Hepatic stellate cell (primary cell): ENCODE data around the gene GNRH2.
"Not testable (repeated sequence)": the region's sequence is repeated elsewhere in the genome, so short reads cannot be mapped to it uniquely, and the experiment has no call there.

Experiments used
- DNase-seq: peaks from one replicate; pipeline ENCODE4 v3.0.0; 2011; ENCODE audit warnings: low spot score

GNRH2 gene

DNA sequence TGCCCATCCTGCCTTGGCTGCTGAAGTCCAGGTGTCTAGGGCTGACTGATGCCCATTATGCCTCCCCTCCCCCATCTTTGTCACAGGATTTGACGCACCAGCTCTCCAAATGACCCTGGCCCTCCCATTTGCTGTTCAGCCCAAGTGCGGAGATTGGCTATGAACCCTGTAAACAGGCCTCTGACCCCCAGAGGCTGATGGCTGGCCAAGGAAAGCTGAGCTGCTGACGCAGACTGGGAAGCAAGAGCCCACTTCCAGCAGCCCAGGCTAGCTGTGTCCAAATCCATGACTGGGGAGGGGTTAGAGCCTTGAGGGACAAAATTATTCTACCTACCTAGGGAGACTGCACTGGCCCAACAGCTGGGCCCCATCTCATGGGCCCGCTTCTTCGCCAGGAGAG, 797 bp upstream of the GNRH2 start:
- no peak for DNase-seq

DNA sequence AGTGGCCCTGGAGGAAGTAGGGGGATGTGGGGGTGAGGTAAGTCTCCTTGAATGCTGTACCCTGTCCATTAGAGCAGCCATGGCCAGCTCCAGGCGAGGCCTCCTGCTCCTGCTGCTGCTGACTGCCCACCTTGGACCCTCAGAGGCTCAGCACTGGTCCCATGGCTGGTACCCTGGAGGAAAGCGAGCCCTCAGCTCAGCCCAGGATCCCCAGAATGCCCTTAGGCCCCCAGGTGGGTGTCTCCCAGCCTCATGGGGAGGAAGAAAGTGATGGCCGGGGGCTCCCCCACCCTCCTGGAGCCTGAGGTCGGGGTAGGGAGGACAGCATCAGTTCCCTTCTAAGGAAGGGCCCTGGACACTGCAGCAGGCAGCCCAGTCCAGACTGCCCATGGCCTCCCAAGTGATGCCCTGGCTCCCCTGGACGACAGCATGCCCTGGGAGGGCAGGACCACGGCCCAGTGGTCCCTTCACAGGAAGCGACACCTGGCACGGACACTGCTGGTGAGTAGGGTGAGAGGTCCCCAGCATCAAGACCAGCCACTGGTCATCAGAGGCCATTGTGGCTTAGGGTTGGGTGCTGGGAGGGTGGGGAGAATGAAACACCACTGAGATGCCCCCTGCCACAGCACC, 1.0 kb downstream of the GNRH2 start:
- no peak for DNase-seq

DNA sequence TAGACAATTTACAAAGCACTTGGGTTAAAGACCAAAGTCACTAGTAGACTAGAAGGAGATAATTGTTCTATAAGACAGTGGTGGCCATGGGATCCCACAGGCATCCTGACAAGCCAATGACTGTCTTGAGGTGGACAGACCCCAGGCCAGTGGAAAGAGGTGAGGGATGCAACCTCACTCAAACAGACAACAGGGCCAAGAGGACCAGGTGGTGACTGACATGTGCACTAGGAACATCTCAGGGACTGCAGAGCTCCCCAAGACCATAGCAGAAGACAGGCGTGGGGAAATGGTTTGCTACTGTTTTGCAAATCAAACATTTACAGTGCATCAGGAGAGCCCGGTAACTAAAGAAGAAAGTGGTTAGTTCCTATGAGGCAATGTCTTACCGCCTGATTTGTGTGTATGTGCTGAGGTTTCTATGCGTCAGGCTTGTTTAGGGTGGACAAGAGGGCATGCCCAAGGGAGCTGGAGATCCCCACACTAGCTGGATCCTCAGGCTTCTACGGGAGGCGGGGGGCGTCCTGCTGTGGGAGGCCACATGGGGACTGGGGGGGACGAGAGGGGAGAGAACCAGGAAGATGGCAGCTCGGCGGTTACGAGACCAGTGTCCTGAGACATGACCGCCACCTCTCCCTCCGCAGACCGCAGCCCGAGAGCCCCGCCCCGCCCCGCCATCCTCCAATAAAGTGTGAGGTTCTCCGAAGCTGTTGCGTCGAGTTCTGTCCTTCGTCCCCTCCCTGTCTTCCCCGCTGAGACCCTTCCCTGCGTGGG, 1.8 kb downstream of the GNRH2 start:
- peak; percentile 88 for DNase-seq

DNA sequence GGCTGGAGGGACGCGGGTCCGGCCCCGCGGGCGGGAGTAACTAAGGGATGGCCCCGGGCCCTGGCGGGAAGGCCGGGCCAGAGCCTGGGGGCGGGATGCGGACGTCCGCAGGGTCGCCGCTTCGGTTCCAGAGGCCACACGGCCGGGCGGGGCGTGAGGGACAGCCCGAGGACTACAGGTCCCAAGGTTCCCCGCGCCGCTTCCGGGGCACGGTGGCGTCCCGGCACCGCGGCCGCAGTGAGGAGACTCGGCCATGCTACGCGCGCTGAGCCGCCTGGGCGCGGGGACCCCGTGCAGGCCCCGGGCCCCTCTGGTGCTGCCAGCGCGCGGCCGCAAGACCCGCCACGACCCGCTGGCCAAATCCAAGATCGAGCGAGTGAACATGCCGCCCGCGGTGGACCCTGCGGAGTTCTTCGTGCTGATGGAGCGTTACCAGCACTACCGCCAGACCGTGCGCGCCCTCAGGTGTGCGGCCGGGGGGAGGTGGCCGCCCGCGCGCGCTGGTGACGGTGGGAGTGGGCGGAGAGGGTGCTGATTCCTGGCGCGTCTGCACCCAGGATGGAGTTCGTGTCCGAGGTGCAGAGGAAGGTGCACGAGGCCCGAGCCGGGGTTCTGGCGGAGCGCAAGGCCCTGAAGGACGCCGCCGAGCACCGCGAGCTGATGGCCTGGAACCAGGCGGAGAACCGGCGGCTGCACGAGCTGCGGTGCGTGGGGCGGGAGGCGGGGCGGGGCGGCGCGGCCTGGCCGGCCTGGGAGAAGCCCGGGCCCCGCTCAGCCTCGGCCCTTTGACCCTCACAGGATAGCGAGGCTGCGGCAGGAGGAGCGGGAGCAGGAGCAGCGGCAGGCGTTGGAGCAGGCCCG, 2.6 kb downstream of the GNRH2 start, which contains the start of gene MRPS26:
Gene MRPS26 (plus strand): TSS at position 237 of the 861 bp plus-strand sequence. CDS start 17 bp downstream, at position 254.
- DNase-seq = peak; percentile 93

DNA sequence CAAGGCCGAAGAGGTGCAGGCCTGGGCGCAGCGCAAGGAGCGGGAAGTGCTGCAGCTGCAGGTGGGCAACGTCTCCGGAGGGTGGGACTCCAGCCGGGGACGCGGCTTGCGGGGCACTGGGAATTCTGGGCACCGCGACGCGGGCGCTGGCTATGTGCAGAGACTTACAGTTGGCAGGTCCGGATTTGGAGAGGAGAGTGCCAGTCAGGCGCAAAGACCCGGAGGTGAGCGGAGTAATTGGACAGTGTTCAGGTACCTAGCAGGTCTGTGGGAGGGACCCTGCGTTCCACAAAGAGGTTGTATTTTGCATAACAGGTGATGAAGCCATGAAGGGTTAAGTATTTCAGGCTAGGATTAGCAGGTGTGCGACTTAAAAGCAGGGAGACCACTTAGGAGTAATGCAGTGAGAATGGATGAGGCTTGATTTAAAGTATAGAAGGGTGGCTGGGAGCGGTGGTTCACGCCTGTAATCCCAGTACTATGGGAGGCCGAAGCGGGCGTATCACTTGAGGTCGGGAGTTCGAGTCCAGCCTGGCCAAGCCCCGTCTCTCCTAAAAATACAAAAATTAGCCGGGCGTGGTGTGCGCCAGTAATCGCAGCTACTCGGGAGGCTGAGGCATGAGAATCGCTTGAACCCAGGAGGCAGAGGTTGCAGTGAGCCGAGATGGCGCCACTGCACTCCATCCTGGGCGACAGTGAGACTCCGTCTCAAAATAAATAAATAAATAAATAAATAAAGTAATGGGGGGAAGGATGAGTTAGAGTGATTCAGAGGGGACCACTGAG, 3.4 kb downstream of the GNRH2 start:
- peak; percentile 22 for DNase-seq

DNA sequence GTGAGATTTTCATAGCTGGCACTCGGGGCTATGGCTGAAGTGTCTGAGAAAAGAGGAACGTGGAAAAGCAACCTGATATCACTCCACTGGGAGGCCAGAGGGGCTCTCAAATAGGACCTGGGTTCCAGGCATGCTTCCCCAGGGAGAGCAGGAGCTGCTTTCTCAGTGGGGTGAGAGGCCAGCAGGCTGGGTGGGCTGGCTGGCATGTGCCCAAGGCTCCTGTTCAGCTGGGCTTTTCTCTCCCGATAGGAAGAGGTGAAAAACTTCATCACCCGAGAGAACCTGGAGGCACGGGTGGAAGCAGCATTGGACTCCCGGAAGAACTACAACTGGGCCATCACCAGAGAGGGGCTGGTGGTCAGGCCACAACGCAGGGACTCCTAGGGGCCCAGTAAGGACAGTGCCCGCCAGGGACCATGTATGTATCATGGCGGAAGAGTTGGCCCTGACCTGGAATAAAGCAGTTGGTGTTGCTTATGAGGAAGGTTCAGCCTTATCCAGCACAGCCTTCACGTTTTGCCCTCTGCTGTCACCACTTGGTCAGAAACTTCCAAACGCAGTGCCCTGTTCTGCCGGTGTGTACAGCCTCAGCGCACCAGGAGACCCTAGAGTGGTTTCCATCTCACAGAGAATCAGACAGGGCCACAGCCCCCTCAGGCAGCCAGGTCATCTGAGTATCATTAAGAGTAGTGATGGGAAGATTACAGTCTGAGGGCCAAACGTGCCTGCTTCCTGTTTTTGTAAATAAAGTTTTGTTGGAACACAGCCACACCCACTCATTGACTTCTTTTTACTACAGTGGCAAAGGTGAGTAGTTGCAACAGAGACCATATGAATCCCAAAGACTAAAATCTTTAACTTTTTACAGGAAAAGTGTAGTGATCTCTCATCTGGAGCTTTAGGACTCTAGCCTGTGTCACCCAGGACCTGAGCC, 4.3 kb downstream of the GNRH2 start:
- DNase-seq = no peak

DNA sequence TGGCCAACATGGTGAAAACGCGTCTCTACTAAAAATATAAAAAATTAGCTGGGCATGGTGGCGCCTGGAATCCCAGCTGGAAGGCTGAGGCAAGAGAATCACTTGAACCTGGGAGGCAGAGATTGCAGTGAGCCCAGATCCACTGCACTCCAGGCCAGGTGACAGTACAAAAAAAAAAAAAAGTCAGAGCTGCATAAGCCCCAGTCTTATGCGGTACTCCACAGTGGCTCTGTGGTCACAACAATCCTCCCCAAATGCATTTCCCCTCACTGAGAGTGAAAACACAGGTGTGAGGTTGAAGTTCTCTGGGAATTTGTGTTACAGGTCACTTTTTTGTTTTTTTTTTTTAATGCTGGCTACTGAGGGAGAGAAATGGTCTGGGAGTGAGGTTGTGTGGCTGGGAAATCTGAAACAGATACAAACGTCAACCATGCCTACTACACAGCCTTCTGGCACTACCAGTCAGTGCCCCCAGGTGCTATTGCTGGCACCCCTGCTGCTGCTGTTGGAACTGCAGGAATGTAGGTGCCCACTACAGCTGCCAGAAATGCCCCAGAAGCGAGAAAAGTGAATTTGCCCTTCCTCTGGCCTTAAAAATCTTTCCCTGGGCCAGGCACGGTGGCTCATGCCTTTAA, 8.1 kb downstream of the GNRH2 start:
- DNase-seq = no peak

DNA sequence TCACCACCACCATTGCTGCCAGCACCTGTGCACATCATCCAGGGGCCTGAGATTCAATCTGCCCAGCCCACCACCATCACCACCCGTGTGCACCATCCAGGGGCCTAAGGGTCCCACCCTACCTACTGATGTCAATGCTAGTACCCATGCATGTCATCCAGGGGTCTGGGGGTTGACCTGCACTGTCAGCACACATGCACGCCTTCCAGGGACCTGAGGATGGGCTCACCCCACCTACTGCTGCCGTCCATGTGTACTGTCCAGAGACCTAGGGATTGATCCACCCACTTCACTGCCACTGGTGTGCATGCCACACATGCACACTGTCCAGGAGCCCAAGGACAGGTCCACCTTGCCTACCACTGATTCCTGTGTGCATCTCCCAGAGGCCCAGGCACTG, 16.1 kb downstream of the GNRH2 start:
- no peak for DNase-seq

DNA sequence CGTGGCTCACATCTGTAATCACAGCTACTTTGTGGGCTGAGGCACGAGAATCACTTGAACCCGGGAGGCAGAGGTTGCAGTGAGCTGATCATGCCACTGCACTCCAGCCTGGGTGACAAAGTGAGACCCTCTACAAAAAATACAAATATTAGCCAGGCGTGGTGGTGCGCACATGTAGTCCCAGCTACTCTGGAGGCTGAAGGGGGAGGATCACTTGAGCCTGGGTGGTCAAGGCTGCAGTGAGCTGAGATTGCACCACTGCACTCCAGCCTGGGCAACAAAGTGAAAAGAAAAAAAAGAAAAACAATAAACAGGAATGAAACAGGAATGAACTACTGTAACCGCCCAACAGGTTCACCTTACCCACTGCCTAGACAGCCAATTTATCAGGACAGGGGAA, 20.7 kb downstream of the GNRH2 start:
- DNase-seq = not testable (repeated sequence)

DNA sequence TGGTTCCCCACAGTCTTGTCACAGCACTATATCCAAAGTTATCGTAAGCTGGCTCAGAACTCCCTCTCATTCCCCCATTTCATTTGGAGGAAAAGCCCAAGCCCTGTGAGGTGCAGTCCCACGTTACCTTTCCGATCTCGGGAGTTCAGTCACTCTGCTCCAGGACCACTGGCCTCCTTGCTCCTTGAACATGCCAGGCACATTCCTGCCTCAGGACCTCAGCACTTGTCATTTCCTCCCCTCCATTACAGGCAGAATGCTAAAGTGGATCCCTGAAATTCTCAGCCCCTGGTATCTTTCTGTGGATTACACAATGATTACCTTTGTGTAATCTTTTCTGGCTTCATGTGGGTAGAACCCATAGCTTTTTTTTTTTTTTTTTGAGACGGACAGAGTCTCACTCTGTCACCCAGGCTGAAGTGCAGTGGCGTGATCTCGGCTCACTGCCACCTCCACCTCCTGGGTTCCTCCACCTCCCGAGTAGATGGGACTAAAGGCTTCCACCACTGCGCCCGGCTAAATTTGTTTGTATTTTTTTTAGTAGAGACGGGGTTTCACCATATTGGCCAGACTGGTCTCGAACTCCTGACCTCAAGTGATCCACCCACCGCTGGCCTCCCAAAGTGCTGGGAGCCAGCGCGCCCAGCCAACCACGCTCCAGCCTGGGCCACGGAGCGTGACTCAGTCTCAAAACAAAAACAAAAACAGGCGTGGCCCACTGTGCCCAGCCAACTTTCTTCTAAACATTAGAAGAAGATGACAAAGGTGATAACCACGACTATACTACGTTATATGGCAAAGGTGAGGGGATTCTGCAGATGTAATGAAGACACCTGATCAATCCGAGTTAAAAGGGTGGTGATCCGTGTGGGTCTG, 24.0 kb downstream of the GNRH2 start:
- DNase-seq = no peak

DNA sequence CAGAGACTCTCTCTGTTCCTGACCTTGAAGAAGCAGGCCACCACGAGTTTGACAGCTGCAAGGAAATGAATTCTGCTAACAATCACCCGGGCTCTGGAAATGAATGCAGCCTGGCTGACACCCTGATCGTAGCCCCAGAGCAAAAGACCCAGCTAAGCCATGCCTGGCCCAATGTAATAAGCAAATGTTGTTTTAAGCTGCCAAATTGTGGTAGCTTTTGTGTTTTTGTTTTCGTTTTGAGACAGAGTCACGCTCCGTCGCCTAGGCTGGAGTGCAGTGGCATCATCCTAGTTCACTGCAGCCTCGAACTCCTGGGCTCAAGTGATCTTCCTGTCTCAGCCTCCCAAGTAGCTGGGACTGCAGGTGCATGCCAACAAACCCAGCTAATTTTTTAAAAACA, 24.7 kb downstream of the GNRH2 start:
- DNase-seq = no peak

DNA sequence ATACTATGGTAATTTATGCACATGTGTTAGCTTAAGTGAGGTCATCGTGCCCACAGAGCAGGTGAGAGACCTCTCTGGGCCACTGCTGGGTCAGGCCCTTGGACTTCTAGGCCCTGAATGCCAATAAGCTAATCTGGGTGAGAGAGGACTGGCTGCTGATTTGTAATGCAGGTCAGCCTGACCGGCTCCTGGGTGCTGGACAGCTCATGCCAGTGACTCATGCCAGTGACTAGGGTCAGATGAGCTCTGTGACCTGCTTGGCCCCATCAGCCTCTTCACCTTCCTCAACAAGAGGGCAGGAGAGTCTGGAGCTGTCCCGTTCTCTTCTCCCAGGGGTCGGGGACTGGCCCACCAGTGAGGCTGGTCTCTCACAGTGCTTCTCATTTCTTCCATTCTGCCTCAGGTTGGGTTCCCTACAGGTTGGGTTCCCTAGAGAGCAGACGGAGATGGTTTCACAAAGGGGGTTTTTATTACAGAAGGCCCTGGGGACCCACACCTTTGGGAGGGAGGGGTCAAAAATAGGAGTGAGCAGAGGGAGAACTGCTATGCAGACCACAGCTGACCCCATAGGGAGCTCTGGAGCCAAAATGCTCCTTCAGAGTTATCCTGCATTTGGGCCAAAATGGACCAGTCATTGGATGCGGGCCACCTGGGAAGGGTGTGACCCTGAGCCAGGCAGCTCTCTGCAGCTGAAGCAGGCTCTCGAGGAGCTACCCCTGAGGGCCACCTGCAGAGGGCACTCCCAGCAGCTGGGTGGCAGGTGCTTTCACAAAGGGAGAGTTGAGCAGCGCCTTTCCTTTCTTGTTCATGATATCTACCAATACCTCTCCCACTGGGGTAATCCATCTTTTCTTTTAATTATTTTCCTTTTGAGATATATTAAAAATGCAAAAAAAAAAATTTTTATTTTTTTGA, 25.8 kb downstream of the GNRH2 start:
- DNase-seq = no peak

DNA sequence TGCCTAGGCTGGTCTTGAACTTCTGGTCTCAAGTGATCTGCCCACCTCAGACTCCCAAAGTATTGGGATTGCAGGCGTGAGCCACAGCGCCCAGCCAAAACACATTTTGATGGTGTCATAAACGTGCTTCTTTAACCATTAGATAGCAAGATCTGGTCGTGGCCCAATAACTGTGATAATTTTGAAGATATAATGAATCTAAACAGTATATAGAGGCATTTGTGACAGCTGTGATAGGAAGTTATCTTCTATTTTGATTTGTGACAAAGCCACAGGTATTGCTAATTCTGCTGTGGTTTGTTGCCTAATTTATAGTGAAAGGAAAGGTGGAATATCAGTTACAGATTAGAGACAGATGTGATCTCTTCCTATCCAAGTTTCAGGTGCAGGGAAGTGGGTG, 27.3 kb downstream of the GNRH2 start:
- DNase-seq = no peak

DNA sequence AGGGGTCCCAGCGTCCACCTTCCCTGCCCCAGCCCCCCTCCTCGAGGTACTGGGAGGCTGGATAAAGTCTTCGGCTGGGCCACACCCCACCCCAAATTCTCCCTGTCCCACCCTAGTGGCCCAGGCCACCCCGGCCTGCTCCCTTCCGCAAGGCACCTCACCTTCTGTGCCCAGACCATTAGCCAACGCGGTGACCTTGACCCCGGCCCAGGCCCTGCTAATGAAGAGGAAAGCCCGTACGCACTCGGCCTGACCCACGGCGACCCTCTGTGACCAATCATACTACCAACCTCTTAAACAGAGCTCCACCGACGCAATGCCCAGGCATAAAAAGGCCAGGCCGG, 27.8 kb downstream of the GNRH2 start:
- DNase-seq = no peak

DNA sequence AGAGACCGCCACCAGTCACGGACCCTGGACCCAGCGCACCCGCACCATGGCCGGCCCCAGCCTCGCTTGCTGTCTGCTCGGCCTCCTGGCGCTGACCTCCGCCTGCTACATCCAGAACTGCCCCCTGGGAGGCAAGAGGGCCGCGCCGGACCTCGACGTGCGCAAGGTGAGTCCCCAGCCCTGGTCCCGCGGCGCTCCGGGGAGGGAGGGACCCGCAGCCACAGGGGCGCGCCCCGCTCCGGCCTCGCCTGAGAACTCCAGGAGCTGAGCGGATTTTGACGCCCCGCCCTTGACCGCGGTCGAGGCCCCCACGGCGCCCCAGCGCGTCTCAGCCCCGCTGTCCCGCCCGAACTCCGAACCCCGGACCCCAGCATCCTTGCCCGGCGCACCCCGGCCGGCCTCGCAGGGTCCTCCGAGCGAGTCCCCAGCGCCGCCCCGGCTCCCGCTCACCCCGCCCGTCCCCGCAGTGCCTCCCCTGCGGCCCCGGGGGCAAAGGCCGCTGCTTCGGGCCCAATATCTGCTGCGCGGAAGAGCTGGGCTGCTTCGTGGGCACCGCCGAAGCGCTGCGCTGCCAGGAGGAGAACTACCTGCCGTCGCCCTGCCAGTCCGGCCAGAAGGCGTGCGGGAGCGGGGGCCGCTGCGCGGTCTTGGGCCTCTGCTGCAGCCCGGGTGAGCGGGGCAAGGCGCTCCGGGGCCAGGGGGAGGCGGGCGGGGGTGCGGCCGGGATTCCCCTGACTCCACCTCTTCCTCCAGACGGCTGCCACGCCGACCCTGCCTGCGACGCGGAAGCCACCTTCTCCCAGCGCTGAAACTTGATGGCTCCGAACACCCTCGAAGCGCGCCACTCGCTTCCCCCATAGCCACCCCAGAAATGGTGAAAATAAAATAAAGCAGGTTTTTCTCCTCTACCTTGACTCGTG, 28.4 kb downstream of the GNRH2 start, which contains the start of gene OXT:
Gene OXT (plus strand): TSS at position 11 of the 920 bp plus-strand sequence. CDS start 36 bp downstream, at position 47.
- DNase-seq = no peak

DNA sequence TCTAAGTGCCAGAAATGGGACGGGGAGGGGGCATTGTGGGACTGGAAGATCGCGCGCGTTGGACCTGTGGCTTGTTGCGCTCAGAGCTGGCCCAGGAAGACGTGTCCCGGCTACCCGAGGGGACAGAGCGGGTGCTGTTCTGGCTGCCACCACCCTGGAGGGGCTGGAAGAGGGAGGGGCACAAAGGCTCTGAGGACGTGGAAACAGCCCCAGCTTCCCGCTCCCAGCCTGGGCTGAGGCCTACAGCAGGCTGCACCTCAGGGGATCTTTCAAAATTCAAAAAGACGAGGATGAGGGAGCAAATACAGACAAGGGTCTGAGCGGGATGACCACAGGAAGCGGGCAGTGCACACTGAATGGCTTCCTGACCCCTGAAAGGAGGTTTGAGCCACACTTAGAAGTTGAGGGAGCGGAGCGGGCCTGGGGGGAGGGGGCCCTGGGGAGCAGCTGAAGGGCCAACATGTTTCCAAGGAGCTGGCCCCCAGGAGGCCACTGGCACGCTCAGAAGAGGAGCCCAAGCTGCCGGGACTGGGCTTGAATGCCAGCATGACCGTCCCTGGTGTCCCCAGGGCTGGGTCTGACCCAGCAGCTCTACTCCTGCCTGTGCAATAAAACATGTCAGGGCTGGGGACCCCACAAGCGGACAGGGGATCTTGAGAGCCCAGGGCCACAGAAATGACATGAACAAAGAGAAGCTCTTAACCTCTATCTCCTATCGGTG, 29.3 kb downstream of the GNRH2 start:
- no peak for DNase-seq
